Measurements from ENCODE around the gene AGBL1.

AGBL1 gene

GRCh38 chr15:86653344-86654197, 573.9 kb downstream of the AGBL1 start:
- DNase-seq: peak in 2 of 5 experiments; percentile 18 to 90

GRCh38 chr15:86654501-86654900, 574.8 kb downstream of the AGBL1 start:
- peak in 1 of 5 experiments; percentile 49 for DNase-seq

DNA sequence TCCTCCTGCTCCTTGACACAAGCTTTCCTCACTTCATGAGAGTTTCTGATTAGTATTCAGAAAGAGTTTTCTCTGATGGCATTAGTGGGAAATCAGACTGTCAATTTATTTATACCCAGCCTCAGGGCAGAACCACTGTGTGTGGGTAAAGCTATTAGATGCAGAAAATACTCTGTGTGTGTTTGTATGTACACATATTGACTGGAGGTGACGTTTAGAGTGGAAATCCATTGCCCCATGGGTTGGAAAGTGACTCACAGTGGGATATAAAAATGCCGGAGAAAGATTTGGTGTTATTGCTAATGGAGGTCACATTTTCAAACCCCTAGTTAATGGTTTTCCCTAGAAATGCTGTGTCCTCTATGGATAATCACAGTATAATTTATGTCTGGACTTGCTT, 577.6 kb downstream of the AGBL1 start:
- DNase-seq: no peak

- no peak for DNase-seq
These were observed 580.2 kb downstream of the AGBL1 start for GRCh38 chr15:86659724-86660411.

GRCh38 chr15:86661580-86661979, 581.9 kb downstream of the AGBL1 start:
- no peak for DNase-seq

DNA sequence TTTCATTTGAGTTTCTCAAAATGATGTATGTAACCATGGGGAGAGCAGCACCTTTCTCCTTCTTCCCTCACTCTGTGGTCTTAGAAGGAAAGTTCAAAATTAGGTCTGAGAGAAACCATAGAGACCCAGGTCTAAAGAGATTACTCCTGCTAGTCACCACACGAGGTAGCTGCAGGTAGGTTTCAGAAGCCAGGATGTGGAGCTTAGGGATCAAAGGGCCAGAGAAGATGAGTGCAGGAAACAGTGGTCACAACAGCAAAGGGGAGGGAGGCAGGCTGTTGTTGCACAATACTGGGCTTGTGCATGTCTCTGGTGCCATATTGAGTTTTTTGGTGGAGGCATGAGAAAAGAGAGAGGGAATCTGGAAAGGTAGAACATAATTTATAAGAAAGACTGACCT, 583.6 kb downstream of the AGBL1 start:
- peak in 1 of 5 experiments; percentile 17 for DNase-seq

GRCh38 chr15:86663979-86664378, 584.3 kb downstream of the AGBL1 start:
- no peak for DNase-seq

DNA sequence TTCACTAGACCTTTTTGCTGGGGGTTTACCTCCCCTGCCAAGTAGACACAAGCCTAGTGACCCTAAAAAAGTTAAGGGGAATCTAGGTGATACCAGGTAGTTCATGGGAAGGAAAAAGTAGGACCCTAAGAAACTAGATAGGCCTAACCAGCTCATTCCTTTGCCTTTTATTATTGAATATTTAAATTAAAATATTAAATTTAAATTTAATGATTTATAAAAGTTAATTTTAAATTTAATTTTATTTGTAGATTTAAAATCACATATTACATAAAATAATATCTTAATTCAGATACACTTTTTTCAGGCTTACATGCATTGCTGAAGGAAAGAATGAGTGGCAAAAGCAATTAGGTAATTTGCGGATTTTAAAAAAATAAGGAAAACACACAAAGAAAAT, 584.9 kb downstream of the AGBL1 start:
- DNase-seq: no peak

GRCh38 chr15:86676002-86676401, 596.3 kb downstream of the AGBL1 start:
- no peak for DNase-seq

GRCh38 chr15:86677278-86677677, 597.6 kb downstream of the AGBL1 start:
- DNase-seq: no peak

- no peak for DNase-seq
These were observed 605.6 kb downstream of the AGBL1 start for GRCh38 chr15:86685263-86685662.

DNA sequence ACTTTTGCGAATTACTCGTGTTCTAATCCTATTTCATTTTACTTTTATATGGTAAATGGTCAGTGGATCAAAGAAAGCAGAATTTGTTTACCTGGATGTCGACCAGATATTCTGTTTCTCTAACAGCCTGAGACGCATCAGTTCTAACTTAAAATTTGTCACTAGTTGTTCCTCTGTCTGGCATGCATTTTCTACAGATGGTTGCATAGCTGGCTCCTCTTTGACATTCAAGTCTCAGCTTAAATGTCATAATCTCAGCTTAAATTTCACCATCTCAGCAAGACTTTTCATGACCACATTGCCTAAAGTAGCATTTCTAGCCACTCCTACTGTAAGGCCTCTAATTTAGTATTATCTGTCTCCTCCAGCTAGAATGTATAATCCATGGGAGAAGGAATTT, 609.3 kb downstream of the AGBL1 start:
- no peak for DNase-seq

DNA sequence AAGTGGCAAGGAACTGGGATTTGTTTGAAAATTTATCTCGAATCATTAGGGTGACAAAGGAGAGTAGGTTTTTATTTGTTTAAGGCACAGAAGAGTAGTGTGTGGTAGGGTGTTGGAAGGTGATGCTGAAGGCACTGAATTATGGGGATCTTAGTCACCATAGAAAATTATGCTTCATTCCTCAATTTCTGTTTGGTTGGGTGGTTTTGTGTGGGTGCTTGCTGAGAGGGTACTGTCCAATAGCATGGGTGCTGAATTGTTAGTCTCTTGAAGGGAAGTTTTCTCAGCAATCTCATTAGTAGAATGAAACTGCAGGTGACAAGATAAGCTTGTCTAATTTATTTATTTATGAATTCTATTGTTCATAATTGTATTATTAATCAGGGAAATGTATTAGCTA, 610.9 kb downstream of the AGBL1 start:
- peak in 1 of 5 experiments; percentile 32 for DNase-seq

- DNase-seq: peak in 1 of 5 experiments; percentile 26
These were observed 611.5 kb downstream of the AGBL1 start for GRCh38 chr15:86691091-86691663.

DNA sequence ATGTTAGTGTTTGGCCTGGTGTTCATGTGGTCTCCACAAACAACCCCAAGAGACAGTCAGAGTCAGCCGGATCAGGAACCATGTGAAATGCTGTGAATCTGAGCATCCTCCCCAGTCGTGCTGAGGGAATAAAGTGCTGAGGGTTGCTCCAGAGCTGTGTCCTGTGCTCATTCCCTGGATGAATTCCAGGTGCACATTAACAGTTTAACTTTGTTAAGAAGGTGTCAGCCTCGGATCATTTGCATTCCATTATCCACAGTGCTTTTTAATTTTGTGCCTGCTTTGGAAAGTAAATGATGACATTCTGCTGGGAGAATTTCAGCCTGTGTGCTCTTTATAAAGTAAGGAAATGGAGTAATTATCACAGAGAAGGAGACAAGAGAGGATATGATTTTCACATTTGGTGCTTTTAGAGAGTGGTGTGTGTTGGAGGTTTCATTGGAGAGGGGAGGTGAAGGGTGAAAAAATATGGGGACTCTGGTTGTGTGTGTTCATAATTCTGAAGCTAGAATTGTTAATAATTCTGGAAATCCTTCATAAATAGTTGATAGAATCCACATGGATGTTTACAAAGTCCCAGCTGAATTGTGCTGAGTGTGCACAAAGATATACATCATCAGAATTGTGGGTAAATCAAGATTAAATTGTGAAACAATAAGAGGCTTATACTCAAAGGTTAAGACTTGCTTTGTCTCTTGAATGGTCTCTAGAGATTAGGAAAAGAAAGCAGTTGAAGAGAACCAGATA, 621.4 kb downstream of the AGBL1 start:
- DNase-seq: no peak

- DNase-seq: no peak
These were observed 621.9 kb downstream of the AGBL1 start for GRCh38 chr15:86701611-86701963.

GRCh38 chr15:86706813-86707212, 627.1 kb downstream of the AGBL1 start:
- no peak for DNase-seq

DNA sequence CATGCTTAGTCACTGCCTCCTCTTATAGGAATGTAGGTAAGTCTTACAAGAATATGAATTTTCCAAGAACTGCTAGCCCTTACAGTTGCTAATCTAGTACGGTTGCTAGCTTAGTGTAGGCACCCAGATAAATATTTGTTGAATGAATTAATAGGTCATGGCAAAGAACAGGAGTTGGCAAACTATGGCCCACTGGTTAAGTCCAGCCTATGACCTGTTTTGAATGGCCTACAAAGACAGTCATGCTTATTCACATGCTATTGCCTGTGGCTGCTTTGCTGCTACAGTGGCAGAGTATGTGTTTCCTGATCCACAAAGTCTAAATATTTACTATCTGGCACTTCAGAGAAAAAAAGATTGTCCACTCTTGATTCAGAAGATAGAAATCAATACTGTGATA, 631.8 kb downstream of the AGBL1 start:
- DNase-seq: no peak

DNA sequence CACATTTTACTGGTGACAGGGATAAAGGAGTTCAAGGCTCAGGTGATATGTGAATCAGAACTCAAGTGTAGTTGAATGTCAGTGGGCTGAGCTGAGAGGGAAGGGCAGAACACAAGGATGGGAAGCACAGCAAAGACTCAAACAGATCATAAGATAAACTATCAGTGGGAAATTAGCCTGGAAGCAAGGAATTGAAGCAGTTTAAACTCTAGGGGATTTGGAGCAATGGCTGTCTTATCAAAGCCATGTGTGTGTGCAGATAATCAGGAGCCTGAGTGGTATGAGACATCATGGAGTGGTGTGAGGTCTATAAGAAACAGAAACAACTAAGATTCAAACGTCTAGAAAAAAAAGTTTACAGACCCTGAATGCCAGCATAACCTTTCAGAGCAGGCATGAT, 634.6 kb downstream of the AGBL1 start:
- DNase-seq: no peak

DNA sequence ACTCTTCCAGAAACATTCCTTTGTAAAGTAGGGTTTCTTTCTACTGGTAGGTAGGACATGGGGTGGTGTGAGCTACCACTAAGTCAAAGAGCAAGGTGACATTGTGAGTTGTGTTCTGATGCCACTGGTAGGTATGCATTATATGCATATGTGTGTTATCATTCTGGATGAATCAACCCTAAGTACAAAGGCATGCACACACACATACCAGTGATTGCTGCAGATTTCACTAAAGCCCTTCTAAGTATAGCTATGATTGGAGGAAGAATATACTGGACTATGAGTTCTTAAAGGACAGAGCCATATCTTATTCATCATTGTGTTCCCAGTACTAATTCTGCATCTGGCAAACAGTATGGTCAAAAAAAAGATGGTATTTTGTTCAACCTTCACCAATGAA, 646.0 kb downstream of the AGBL1 start:
- DNase-seq: no peak

DNA sequence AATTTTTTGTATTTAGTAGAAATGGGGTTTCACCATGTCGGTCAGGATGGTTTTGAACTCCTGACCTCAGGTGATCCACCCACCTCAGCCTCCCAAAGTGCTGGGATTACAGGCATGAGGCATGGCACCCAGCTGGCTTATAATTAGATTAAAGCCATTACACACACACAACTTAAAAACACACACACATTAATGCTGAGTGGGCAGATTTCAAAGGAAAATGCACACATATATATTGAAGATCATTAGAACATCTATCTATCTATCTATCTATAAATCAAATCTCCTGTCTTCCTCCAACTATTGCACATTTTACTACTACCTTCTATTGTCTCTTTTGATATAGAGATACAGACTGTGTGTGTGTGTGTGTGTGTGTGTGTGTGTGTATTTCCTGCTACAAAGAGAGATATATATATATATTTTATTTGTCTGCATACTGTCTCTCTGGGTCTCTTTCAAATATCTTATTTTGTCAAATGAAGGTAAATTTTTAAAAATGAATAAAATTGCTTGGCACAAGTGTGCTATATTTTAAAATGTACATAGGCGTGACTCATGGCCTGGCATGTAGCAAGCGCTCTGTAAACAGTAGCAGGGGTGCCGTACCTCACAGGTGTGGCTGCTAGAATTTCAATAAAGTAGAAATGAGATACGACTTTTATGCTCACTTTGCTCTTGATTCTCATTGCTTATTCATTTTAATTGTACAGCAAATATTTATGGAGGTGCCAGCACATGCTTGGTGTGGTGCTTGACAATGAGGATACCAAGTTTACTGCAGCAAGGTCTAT, 655.8 kb downstream of the AGBL1 start:
- no peak for DNase-seq

DNA sequence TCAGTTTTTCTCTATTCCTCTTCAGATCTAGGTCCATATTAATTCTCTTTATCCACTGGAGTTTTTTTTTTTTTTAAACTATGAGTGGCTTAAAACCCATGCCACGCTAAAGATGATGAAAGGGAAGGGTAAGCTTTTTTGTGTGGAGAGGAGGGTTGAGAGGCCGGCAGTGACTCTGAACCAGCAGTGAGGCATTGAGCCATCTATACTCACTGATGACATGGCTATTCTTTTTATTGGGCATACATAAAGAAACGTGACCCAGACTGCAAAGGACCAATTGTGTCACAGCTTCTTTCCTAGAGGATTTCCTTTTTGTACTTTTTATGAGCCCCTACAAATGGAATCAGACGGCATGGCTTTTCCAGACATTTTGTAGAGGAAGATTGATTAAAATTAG, 662.2 kb downstream of the AGBL1 start:
- DNase-seq: no peak

All from T-helper 2 cell (primary cell).